ENCODE results near the gene KRT5.

Gene KRT5

GRCh38 chr12:52537101-52537500 is 16.9 kb upstream of the KRT5 start:
- Histone ChIP-seq H3K27me3 (peaks cover 3% of the 10 kb centered on the region), H3K4me3 (ENCODE audit: low read depth in 1 of 2, low read length in 1 of 2) (no peak overlapping the region), H3K9me3 (no peaks in the 10 kb centered on the region), H3K4me1 (ENCODE audit: control insufficient read depth in 1 of 2, insufficient read depth in 1 of 2, low read depth in 1 of 2, low read length in 1 of 2) (no peaks in the 10 kb centered on the region), H3K27ac (no peak overlapping the region), H3K36me3 (no peaks in the 10 kb centered on the region)
- TF ChIP-seq, protein P1, sequence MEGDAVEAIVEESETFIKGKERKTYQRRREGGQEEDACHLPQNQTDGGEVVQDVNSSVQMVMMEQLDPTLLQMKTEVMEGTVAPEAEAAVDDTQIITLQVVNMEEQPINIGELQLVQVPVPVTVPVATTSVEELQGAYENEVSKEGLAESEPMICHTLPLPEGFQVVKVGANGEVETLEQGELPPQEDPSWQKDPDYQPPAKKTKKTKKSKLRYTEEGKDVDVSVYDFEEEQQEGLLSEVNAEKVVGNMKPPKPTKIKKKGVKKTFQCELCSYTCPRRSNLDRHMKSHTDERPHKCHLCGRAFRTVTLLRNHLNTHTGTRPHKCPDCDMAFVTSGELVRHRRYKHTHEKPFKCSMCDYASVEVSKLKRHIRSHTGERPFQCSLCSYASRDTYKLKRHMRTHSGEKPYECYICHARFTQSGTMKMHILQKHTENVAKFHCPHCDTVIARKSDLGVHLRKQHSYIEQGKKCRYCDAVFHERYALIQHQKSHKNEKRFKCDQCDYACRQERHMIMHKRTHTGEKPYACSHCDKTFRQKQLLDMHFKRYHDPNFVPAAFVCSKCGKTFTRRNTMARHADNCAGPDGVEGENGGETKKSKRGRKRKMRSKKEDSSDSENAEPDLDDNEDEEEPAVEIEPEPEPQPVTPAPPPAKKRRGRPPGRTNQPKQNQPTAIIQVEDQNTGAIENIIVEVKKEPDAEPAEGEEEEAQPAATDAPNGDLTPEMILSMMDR (IDR thresholded peaks at IDR 0.05), result no peak

- Histone ChIP-seq H3K4me1 (ENCODE audit: control insufficient read depth in 1 of 2, insufficient read depth in 1 of 2, low read depth in 1 of 2, low read length in 1 of 2) (no peaks in the 10 kb centered on the region), H3K27ac (no peak overlapping the region), H3K9me3 (no peaks in the 10 kb centered on the region), H3K4me3 (ENCODE audit: low read depth in 1 of 2, low read length in 1 of 2) (no peak overlapping the region), H3K36me3 (no peaks in the 10 kb centered on the region), H3K27me3 (peaks cover 7% of the 10 kb centered on the region)
- TF ChIP-seq, protein P1 (IDR thresholded peaks at IDR 0.05), result no peak
Measured at GRCh38 chr12:52535574-52535973, 15.4 kb upstream of the KRT5 start.

- peaks cover 7% of the 10 kb centered on the region for H3K27me3 ChIP-seq
- H3K27ac ChIP-seq, result no peak overlapping the region
- no peaks in the 10 kb centered on the region for H3K36me3 ChIP-seq
- TF ChIP-seq, protein P1 (IDR thresholded peaks at IDR 0.05), result no peak
- no peaks in the 10 kb centered on the region for H3K4me1 ChIP-seq (ENCODE audit: control insufficient read depth in 1 of 2, insufficient read depth in 1 of 2, low read depth in 1 of 2, low read length in 1 of 2)
- no peak overlapping the region for H3K4me3 ChIP-seq (ENCODE audit: low read depth in 1 of 2, low read length in 1 of 2)
- no peaks in the 10 kb centered on the region for H3K9me3 ChIP-seq
Measured at GRCh38 chr12:52534482-52534881, 14.3 kb upstream of the KRT5 start.

DNA sequence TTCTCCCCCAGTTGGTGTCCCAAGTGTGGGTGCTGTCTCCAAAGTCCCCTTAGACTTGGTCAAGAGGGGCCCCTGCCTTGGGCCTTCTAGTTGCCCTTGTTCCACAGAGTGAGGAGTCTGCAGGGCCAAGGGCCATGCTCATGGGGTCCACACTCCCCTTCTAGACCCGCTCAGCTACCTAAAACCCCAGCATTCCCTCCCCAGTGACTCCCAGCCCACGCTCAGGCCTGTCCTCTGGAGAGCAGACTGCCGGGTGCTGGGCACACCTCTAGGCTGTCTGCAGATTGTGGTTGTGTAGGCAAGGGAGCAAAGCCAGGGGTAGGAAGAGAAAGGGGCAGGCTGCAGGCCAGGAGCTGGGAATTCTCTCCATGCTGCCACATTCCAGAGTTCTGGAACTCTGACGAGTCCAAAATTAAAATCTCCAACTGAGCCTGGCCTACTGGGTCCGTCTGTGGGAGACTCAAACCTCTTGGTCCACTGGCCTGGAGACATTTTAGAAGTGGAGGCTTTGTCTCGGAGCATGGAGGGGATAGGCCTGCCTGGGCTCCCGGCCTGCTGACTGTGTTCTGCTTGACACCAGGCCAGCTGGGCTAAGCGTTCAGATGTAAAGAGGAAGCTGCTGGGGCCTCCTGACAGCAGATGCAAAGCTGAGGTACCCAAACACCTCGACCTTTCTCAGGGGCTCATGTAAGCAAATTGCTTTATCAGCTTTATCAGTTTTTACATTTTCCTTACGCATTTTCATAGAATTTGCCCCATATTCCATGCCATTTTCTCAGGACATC is 13.7 kb upstream of the KRT5 start:
- no peak overlapping the region for H3K27ac ChIP-seq
- no peak overlapping the region for H3K4me3 ChIP-seq (ENCODE audit: low read depth in 1 of 2, low read length in 1 of 2)
- TF ChIP-seq, protein P1 (IDR thresholded peaks at IDR 0.05), result no peak
- no peaks in the 10 kb centered on the region for H3K4me1 ChIP-seq (ENCODE audit: control insufficient read depth in 1 of 2, insufficient read depth in 1 of 2, low read depth in 1 of 2, low read length in 1 of 2)
- H3K27me3 ChIP-seq, result peaks cover 7% of the 10 kb centered on the region
- H3K36me3 ChIP-seq, result no peaks in the 10 kb centered on the region
- H3K9me3 ChIP-seq, result no peaks in the 10 kb centered on the region

- no peaks in the 10 kb centered on the region for H3K36me3 ChIP-seq
- no peaks in the 10 kb centered on the region for H3K4me1 ChIP-seq (ENCODE audit: control insufficient read depth in 1 of 2, insufficient read depth in 1 of 2, low read depth in 1 of 2, low read length in 1 of 2)
- H3K9me3 ChIP-seq, result no peaks in the 10 kb centered on the region
- H3K27ac ChIP-seq, result no peak overlapping the region
- no peak overlapping the region for H3K4me3 ChIP-seq (ENCODE audit: low read depth in 1 of 2, low read length in 1 of 2)
- TF ChIP-seq, protein P1 (IDR thresholded peaks at IDR 0.05), result no peak
- H3K27me3 ChIP-seq, result peaks cover 7% of the 10 kb centered on the region
Measured at GRCh38 chr12:52532636-52533035, 12.4 kb upstream of the KRT5 start.

Data from neutrophil (primary cell).